Left lung (tissue), 10 donors: ENCODE measurements around the gene TLR4. TPM values are rescaled to one million over a fixed set of nuclear protein-coding genes. Genes with fewer than 3 reads are reported as not detected.
A peak's percentile ranks its signal among the peaks of the same experiment; 100 is the strongest.

ENCODE experiments used
- ATAC-seq: fragments of 200-7000 bp; cut with Tn5 transposase; one replicate; pipeline ENCODE4 v1.9.1; 2020; ENCODE audit warnings: moderate library complexity
- DNase-seq, 4 donors: peaks; one replicate each; pipeline ENCODE4 v3.0.0-alpha.2; 2013 to 2020
- H3K27ac ChIP-seq, 2 donors: fragments of 200-600 bp; sonication (generic) in 1 of 2; one replicate each; pipeline versions ENCODE4 v1.5.0 to v1.8.0; 2020 to 2021
- H3K27me3 ChIP-seq, 2 donors: fragments of 200-600 bp; sonication (generic) in 1 of 2; one replicate each; pipeline versions ENCODE4 v1.5.0 to v1.8.0; 2020 to 2021
- H3K36me3 ChIP-seq, 2 donors: fragments of 200-600 bp; sonication (generic) in 1 of 2; one replicate each; pipeline versions ENCODE4 v1.5.0 to v1.8.0; 2020 to 2021
- H3K4me1 ChIP-seq, 2 donors: fragments of 200-600 bp; one replicate each; pipeline ENCODE4 v1.8.0; 2021
- H3K4me3 ChIP-seq, 2 donors: fragments of 200-600 bp; sonication (generic) in 1 of 2; one replicate each; pipeline versions ENCODE4 v1.5.0 to v1.8.0; 2020 to 2021; ENCODE audit warnings: mild to moderate bottlenecking in 1 of 2
- H3K9me3 ChIP-seq, 2 donors: fragments of 200-600 bp; sonication (generic) in 1 of 2; one replicate each; pipeline versions ENCODE4 v1.5.0 to v1.8.0; 2020 to 2021
- intact Hi-C, 2 donors: fragments of 100-400 bp; cut with DNase I; formaldehyde crosslinking; loops; one replicate each; pipeline versions ENCODE4 v1.11.2 to v1.14.2; 2022
- polyA plus RNA-seq, 6 donors: library from polyadenylated mRNA; unstranded; fragments of 120-200 nt; gene quantifications; one replicate each; pipeline ENCODE4 v1.2.1, GENCODE V29; 2013; ENCODE audit not compliant: insufficient read length in 6 of 6
- total RNA-seq, 2 donors: library from RNA; stranded (reverse); fragmentation: NEBNext Ultra II Directional; extraction: Animal tissue kit (Norgen Biotek cat#: 25700); gene quantifications; one replicate each; pipeline ENCODE4 v1.2.1, GENCODE V29; 2021
- TF ChIP-seq, protein P1 (sequence below), 2 donors: fragments of 200-600 bp; sonication (generic) in 1 of 2; IDR thresholded peaks; one replicate each; pipeline versions ENCODE4 v1.5.0 to v1.8.0; 2021; ENCODE audit warnings: antibody characterized with exemption in 2 of 2
- donor health status: DM: no; HTN: yes; CAD: no.
- donor health status: DM: no; HTN: no; CAD: no.

Gene TLR4
- total and polyA plus RNA-seq, 8 donors = 7.9 to 62.1 (median 11.0) TPM

DNA sequence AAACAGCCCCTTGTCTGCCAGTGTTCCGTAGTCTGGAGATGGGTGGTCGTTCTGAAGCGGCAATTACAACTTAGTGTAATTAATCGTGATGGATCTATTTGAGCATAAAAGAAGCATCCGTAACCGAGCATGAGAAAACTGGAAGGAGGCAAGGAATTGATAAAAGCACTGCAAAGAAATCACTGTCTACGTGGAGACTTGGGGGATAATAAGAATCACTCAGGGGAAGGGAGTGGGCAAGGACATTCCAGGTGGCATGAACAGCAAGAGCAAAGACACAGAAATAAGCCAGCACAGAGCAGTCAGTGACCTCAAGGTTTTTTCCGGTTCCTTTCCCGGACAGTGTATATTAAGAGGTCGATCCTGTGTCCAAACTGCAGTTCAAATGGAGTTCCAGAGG lies 35.0 kb downstream of the TLR4 start:
- DNase-seq (no peak), ATAC-seq (no peak)
- peaks cover 0 to 2% of the 10 kb centered on the region in 2 donors for H3K4me1 ChIP-seq
- TF ChIP-seq, protein P1, sequence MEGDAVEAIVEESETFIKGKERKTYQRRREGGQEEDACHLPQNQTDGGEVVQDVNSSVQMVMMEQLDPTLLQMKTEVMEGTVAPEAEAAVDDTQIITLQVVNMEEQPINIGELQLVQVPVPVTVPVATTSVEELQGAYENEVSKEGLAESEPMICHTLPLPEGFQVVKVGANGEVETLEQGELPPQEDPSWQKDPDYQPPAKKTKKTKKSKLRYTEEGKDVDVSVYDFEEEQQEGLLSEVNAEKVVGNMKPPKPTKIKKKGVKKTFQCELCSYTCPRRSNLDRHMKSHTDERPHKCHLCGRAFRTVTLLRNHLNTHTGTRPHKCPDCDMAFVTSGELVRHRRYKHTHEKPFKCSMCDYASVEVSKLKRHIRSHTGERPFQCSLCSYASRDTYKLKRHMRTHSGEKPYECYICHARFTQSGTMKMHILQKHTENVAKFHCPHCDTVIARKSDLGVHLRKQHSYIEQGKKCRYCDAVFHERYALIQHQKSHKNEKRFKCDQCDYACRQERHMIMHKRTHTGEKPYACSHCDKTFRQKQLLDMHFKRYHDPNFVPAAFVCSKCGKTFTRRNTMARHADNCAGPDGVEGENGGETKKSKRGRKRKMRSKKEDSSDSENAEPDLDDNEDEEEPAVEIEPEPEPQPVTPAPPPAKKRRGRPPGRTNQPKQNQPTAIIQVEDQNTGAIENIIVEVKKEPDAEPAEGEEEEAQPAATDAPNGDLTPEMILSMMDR (IDR thresholded peaks at IDR 0.05) = no peak
- no peaks in the 10 kb centered on the region for H3K27me3 ChIP-seq
- intact Hi-C loops = no loop called here
- no peaks in the 10 kb centered on the region for H3K9me3 ChIP-seq
- no peak overlapping the region for H3K27ac ChIP-seq
- H3K4me3 ChIP-seq = no peak overlapping the region
- no peaks in the 10 kb centered on the region for H3K36me3 ChIP-seq

- H3K27ac ChIP-seq = no peak overlapping the region
- H3K27me3 ChIP-seq = peaks cover 4 to 5% of the 10 kb centered on the region in 2 donors
- TF ChIP-seq, protein P1 (IDR thresholded peaks at IDR 0.05) = no peak
- peaks cover 0 to 8% of the 10 kb centered on the region in 2 donors for H3K4me1 ChIP-seq
- no peak for ATAC-seq
- no peaks in the 10 kb centered on the region for H3K9me3 ChIP-seq
- H3K36me3 ChIP-seq = no peaks in the 10 kb centered on the region
- intact Hi-C loops = no loop called here
- H3K4me3 ChIP-seq = no peak overlapping the region
- DNase-seq = no peak
Observed at GRCh38 chr9:117739624-117740347, 35.6 kb downstream of the TLR4 start.

- no peaks in the 10 kb centered on the region for H3K36me3 ChIP-seq
- H3K27ac ChIP-seq = no peak overlapping the region
- H3K4me3 ChIP-seq = no peak overlapping the region
- H3K9me3 ChIP-seq = no peaks in the 10 kb centered on the region
- intact Hi-C loops = no loop called here
- peaks cover 0 to 15% of the 10 kb centered on the region in 2 donors for H3K4me1 ChIP-seq
- DNase-seq (no peak), ATAC-seq (no peak)
- TF ChIP-seq, protein P1 (IDR thresholded peaks at IDR 0.05) = no peak
- H3K27me3 ChIP-seq = peaks cover 11 to 20% of the 10 kb centered on the region in 2 donors
Observed at GRCh38 chr9:117742131-117742530, 37.9 kb downstream of the TLR4 start.

DNA sequence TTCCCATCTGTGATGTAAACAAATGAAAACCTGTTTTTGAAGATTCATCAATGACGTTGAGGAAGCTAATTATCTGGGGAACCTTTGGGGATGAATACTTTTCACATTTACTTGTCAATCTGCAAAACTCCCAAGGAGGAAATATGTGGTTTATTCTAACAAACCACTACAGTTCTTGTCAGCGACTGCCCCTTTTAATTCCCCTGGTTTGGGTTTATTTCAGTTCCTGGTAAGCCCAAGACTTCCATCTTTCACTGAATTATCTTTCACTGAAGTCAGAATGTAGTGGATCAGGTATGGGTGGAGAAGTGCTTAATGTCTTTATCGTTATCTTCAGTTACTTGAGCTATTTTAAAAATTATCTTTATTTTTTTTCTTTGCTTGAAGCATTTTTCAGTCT lies 40.2 kb downstream of the TLR4 start:
- ATAC-seq (no peak), DNase-seq (no peak)
- H3K4me3 ChIP-seq = peak overlapping the region in 1 of 2 donors; percentile 32
- TF ChIP-seq, protein P1 (IDR thresholded peaks at IDR 0.05) = no peak
- H3K27ac ChIP-seq = no peak overlapping the region
- peaks cover 11 to 20% of the 10 kb centered on the region in 2 donors for H3K27me3 ChIP-seq
- intact Hi-C loops = no loop called here
- no peaks in the 10 kb centered on the region for H3K36me3 ChIP-seq
- H3K4me1 ChIP-seq = peaks cover 0 to 15% of the 10 kb centered on the region in 2 donors
- H3K9me3 ChIP-seq = no peaks in the 10 kb centered on the region

GRCh38 chr9:117744856-117745389 lies 40.7 kb downstream of the TLR4 start:
- DNase-seq (peak in 1 of 4 donors; percentile 80), ATAC-seq (no peak)
- H3K27me3 ChIP-seq = peaks cover 11 to 20% of the 10 kb centered on the region in 2 donors
- no peak overlapping the region for H3K27ac ChIP-seq
- peaks cover 0 to 15% of the 10 kb centered on the region in 2 donors for H3K4me1 ChIP-seq
- peak overlapping the region in 1 of 2 donors; percentile 32 for H3K4me3 ChIP-seq
- TF ChIP-seq, protein P1 (IDR thresholded peaks at IDR 0.05) = no peak
- no peaks in the 10 kb centered on the region for H3K9me3 ChIP-seq
- intact Hi-C loops = no loop called here
- H3K36me3 ChIP-seq = no peaks in the 10 kb centered on the region
